ENCODE data around the gene TRAPPC3L. TPM values are rescaled to one million over a fixed set of nuclear protein-coding genes. Genes with fewer than 3 reads are reported as not detected.

The TRAPPC3L gene
- total RNA-seq, 1 experiment from 2014 or later, result not detected

GRCh38 chr6:116458264-116458663 lies 87.2 kb downstream of the TRAPPC3L start:
- Histone ChIP-seq H2AFZ (ENCODE audit: low read length) (no peak overlapping the region), H3K4ac (ENCODE audit: low read depth, low read length) (no peak overlapping the region), H3K18ac (ENCODE audit: insufficient read length, low read depth, low read length) (no peak overlapping the region), H2BK5ac (ENCODE audit: insufficient read length, low read length) (no peak overlapping the region), H3K9ac (ENCODE audit: extremely low read depth, insufficient read length, low read length) (no peak overlapping the region), H3K14ac (ENCODE audit: insufficient read depth, low read length) (no peak overlapping the region), H3K23ac (ENCODE audit: insufficient read length, low read depth, low read length) (no peak overlapping the region), H2BK20ac (ENCODE audit: low read depth, low read length, poor library complexity, severe bottlenecking) (no peak overlapping the region), H4K5ac (ENCODE audit: insufficient read length, low read depth, low read length) (no peak overlapping the region), H3T11ph (ENCODE audit: low read length) (no peak overlapping the region), H3K56ac (ENCODE audit: insufficient read length, low read depth, low read length) (no peak overlapping the region), H4K20me1 (ENCODE audit: control insufficient read depth, insufficient read depth, insufficient read length) (no peaks in the 10 kb centered on the region), H3K27ac (ENCODE audit: insufficient read length, low read depth, low read length) (no peak overlapping the region), H3K9me3 (ENCODE audit: control insufficient read depth, low read depth, low read length) (no peaks in the 10 kb centered on the region), H3K27me3 (ENCODE audit: insufficient read depth, low read length) (peaks cover 7% of the 10 kb centered on the region; the same call in 1 of the 2 replicates), H3K4me2 (ENCODE audit: insufficient read depth, insufficient read length, low read length) (no peak overlapping the region), H4K8ac (replicated peaks; ENCODE audit: insufficient read length, low read depth, low read length) (no peak overlapping the region), H3K79me2 (ENCODE audit: insufficient read depth, low read length) (no peaks in the 10 kb centered on the region), H4K91ac (ENCODE audit: insufficient read length, low read depth, low read length) (no peak overlapping the region), H3K4me1 (ENCODE audit: insufficient read depth, low read length) (no peaks in the 10 kb centered on the region), H3K23me2 (ENCODE audit: insufficient read length, low read depth, low read length, poor library complexity, severe bottlenecking) (peaks cover 6% of the 10 kb centered on the region), H2BK15ac (ENCODE audit: low read depth, low read length) (no peak overlapping the region), H2BK12ac (ENCODE audit: insufficient read length, low read depth, low read length) (no peak overlapping the region), H3K79me1 (ENCODE audit: insufficient read depth, low read depth, low read length, poor library complexity, severe bottlenecking) (no peaks in the 10 kb centered on the region), H2AK5ac (ENCODE audit: insufficient read length, low read length) (no peak overlapping the region), H2BK120ac (ENCODE audit: low read depth, low read length, poor library complexity, severe bottlenecking) (no peak overlapping the region)
- Mint-ChIP-seq H3K27me3 (ENCODE audit: low read depth) (peaks cover 56% of the 10 kb centered on the region), H3K27ac (no peak overlapping the region; a peak in 1 of 7 replicates), H3K4me1 (peaks cover 6 to 12% of the 10 kb centered on the region in 2 experiments), H3K36me3 (ENCODE audit: insufficient read depth in 1 of 3, low read depth in 3 of 3) (no peaks in the 10 kb centered on the region), H3K9me3 (no peaks in the 10 kb centered on the region), H3K4me3 (no peak overlapping the region)
- no CpG with 5 or more reads among the region's 9 CpGs for WGBS (ENCODE audit: extremely low coverage, insufficient read length, low lambda C conversion rate)
- no peak for DNase-seq
- TF ChIP-seq CTCF (conservative IDR thresholded peaks at IDR 0.05), result no peak

All from H9 (cell line).